PC-9 (cell line): Measurements from ENCODE around the gene NUP43. TPM values are rescaled to one million over a fixed set of nuclear protein-coding genes. Genes with fewer than 3 reads are reported as not detected.
A peak's percentile ranks its signal among the peaks of the same experiment; 100 is the strongest.

ENCODE experiments used
- BruUV-seq: library from RNA; stranded (reverse); fragments of 400-500 nt; replicated peaks from 2 replicates; lab custom pipeline; 2021; lab: Mats Ljungman, UMichigan
- CTCF ChIA-PET: fragments of 300-600 bp; sonication (Branson Sonifier 250); formaldehyde crosslinking; loops from one replicate; lab custom pipeline; 2022; ENCODE audit warnings: antibody characterized with exemption; lab: Charles Lee
- POLR2A ChIA-PET: fragments of 300-600 bp; sonication (Branson Sonifier 250); formaldehyde crosslinking; loops from one replicate; lab custom pipeline; 2022; ENCODE audit warnings: antibody characterized with exemption; ENCODE audit not compliant: unreplicated experiment; lab: Charles Lee
- DNase-seq, 2 experiments: peaks; one replicate each; pipeline versions ENCODE4 v3.0.0 to v3.0.0-alpha.2; 2015 to 2022; ENCODE audit warnings: mixed read lengths in 1 of 2
- H2AFZ ChIP-seq: fragments of 200-600 bp; sonication (generic); 2 replicates; pipeline ENCODE4 v1.8.1; 2017; ENCODE audit warnings: antibody characterized with exemption
- H3F3A ChIP-seq: fragments of 200-600 bp; sonication (generic); 2 replicates; pipeline ENCODE4 v1.8.1; 2017; ENCODE audit warnings: antibody characterized with exemption, mild to moderate bottlenecking, low read depth; ENCODE audit not compliant: insufficient read depth
- H3K27ac ChIP-seq: fragments of 200-600 bp; sonication (generic); 2 replicates; pipeline ENCODE4 v1.6.1; 2016; ENCODE audit warnings: mixed run types
- H3K27me3 ChIP-seq: fragments of 200-600 bp; sonication (generic); 2 replicates; pipeline ENCODE4 v1.6.1; 2016; ENCODE audit warnings: low read depth, mixed run types; ENCODE audit not compliant: insufficient read depth
- H3K36me3 ChIP-seq: fragments of 200-600 bp; sonication (generic); 2 replicates; pipeline ENCODE4 v1.6.1; 2016; ENCODE audit warnings: low read depth, mixed run types
- H3K4me1 ChIP-seq: fragments of 200-600 bp; sonication (generic); replicated peaks from 2 replicates; pipeline ENCODE4 v1.6.1; 2016; ENCODE audit warnings: mixed run types; ENCODE audit not compliant: insufficient read depth
- H3K4me2 ChIP-seq: fragments of 200-600 bp; sonication (generic); 2 replicates; pipeline ENCODE4 v1.6.1; 2017; ENCODE audit warnings: mixed run types
- H3K4me3 ChIP-seq: fragments of 200-600 bp; sonication (generic); 2 replicates; pipeline ENCODE4 v1.6.1; 2016; ENCODE audit warnings: mixed run types
- H3K79me2 ChIP-seq: fragments of 200-600 bp; sonication (generic); 2 replicates; pipeline ENCODE4 v1.6.1; 2017; ENCODE audit warnings: low read depth, mixed run types
- H3K9me2 ChIP-seq: fragments of 200-600 bp; sonication (generic); 2 replicates; pipeline ENCODE4 v1.8.1; 2017; ENCODE audit warnings: mild to moderate bottlenecking; ENCODE audit not compliant: insufficient read depth
- H3K9me3 ChIP-seq: fragments of 200-600 bp; sonication (generic); 2 replicates; pipeline ENCODE4 v1.8.1; 2016; ENCODE audit warnings: low read depth; ENCODE audit not compliant: insufficient read depth
- H4K20me1 ChIP-seq: fragments of 200-600 bp; sonication (generic); 2 replicates; pipeline ENCODE4 v1.8.1; 2017; ENCODE audit not compliant: insufficient read depth
- EZH2 ChIP-seq: fragments of 200-600 bp; sonication (generic); IDR thresholded peaks from 2 replicates; pipeline ENCODE4 v1.8.0; 2017; ENCODE audit warnings: antibody characterized with exemption, low read depth
- intact Hi-C: fragments of 100-400 bp; cut with micrococcal nuclease; formaldehyde crosslinking; loops from one replicate; pipeline ENCODE4 v1.10.0; 2022; ENCODE audit not compliant: unreplicated experiment
- total RNA-seq: library from RNA; stranded (reverse); gene quantifications from 2 replicates; pipeline ENCODE4 v1.2.3, GENCODE V29; 2021
- TF ChIP-seq, protein P1 (sequence below): fragments of 200-600 bp; sonication (generic); conservative IDR thresholded peaks from 2 replicates; pipeline ENCODE4 v1.6.1; 2017; ENCODE audit warnings: mixed run types, antibody characterized with exemption, mild to moderate bottlenecking, moderate library complexity

NUP43 gene
- total RNA-seq, 1 experiment from 2014 or later, result 36.2 TPM

GRCh38 chr6:149717588-149718458 is 28.5 kb downstream of the NUP43 start, which contains the start of gene LATS1:
Gene LATS1, minus strand, starts transcription at chr6:149718101. Its CDS starts 15,975 bp downstream, at chr6:149702126.
- H3K4me3 ChIP-seq, result peak within 1 kb of the TSS; percentile 79
- POLR2A ChIA-PET, result interaction anchor here (0.7 kb wide), 2 partner anchors 104 to 816 kb away, joined by 3 to 4 read pairs; no protein-coding TSS in a partner anchor
- peaks cover 6% of the 10 kb centered on the region for H3F3A ChIP-seq
- no peaks in the 10 kb centered on the region for H3K36me3 ChIP-seq
- CTCF ChIA-PET, result no interaction called here
- H3K9me2 ChIP-seq, result no peaks in the 10 kb centered on the region
- intact Hi-C loops, result no loop called here
- peaks cover 21% of the 10 kb centered on the region; the same call in 1 of the 2 replicates for H3K4me1 ChIP-seq
- BruUV-seq, result TSS peak; percentile 81
- H3K79me2 ChIP-seq, result peaks cover 55% of the 10 kb centered on the region
- no peaks in the 10 kb centered on the region for H3K27me3 ChIP-seq
- TF ChIP-seq EZH2, result no peak
- TF ChIP-seq, protein P1, sequence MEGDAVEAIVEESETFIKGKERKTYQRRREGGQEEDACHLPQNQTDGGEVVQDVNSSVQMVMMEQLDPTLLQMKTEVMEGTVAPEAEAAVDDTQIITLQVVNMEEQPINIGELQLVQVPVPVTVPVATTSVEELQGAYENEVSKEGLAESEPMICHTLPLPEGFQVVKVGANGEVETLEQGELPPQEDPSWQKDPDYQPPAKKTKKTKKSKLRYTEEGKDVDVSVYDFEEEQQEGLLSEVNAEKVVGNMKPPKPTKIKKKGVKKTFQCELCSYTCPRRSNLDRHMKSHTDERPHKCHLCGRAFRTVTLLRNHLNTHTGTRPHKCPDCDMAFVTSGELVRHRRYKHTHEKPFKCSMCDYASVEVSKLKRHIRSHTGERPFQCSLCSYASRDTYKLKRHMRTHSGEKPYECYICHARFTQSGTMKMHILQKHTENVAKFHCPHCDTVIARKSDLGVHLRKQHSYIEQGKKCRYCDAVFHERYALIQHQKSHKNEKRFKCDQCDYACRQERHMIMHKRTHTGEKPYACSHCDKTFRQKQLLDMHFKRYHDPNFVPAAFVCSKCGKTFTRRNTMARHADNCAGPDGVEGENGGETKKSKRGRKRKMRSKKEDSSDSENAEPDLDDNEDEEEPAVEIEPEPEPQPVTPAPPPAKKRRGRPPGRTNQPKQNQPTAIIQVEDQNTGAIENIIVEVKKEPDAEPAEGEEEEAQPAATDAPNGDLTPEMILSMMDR, result no peak
- H3K9me3 ChIP-seq, result no peaks in the 10 kb centered on the region
- H3K4me2 ChIP-seq, result peak within 1 kb of the TSS; percentile 84
- peak within 1 kb of the TSS; percentile 92 for H3K27ac ChIP-seq
- H2AFZ ChIP-seq, result peak within 1 kb of the TSS; percentile 93
- peak; percentile 76 to 86 for DNase-seq
- no peaks in the 10 kb centered on the region; the same call in 1 of the 2 replicates for H4K20me1 ChIP-seq

DNA sequence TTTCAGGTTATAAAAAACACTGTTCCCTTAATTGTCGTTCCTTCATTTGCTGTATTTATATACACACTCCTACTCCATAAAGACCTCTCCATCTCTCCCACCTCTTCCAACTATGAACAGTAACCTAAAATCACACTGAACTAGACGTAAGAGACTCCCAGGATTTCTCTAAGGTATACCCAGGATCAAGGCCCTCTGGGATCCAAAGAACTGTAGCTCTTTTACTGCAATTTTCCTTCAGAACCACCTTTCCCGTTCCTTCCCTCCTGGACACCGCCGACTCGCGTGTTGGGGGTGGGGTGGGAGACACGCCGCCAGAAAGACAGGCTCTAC is 29.1 kb downstream of the NUP43 start:
- POLR2A ChIA-PET, result interaction anchor here (0.7 kb wide), 2 partner anchors 104 to 815 kb away, joined by 3 to 4 read pairs; no protein-coding TSS in a partner anchor
- intact Hi-C loops, result no loop called here

More for the DNA sequence above, 29.1 kb downstream of the NUP43 start:
- peaks cover 6% of the 10 kb centered on the region for H3F3A ChIP-seq
- H3K79me2 ChIP-seq, result peaks cover 61% of the 10 kb centered on the region
- H3K4me3 ChIP-seq, result peak overlapping the region; percentile 79
- peak overlapping the region; percentile 93; the same call in 1 of the 2 replicates for H2AFZ ChIP-seq
- BruUV-seq, result no TSS peak
- H3K27ac ChIP-seq, result peak overlapping the region; percentile 92
- H3K4me2 ChIP-seq, result peak overlapping the region; percentile 84
- no peaks in the 10 kb centered on the region for H3K36me3 ChIP-seq
- no peaks in the 10 kb centered on the region for H3K9me2 ChIP-seq
- no peaks in the 10 kb centered on the region for H3K27me3 ChIP-seq
- H3K4me1 ChIP-seq, result peaks cover 21% of the 10 kb centered on the region; the same call in 1 of the 2 replicates
- TF ChIP-seq, protein P1, result no peak
- TF ChIP-seq EZH2, result no peak
- H4K20me1 ChIP-seq, result no peaks in the 10 kb centered on the region; the same call in 1 of the 2 replicates
- CTCF ChIA-PET, result no interaction called here
- H3K9me3 ChIP-seq, result no peaks in the 10 kb centered on the region
- DNase-seq, result no peak
